ENCODE measurements around the gene THBS3. TPM values are rescaled to one million over a fixed set of nuclear protein-coding genes. Genes with fewer than 3 reads are reported as not detected.
"Not testable (repeated sequence)": the region's sequence is repeated elsewhere in the genome, so short reads cannot be mapped to it uniquely, and the experiment has no call there.

The THBS3 gene
- total and polyA plus RNA-seq, 2 of the 4 experiments (the other 2 are of a cell fraction): 15.1 to 30.4 TPM

DNA sequence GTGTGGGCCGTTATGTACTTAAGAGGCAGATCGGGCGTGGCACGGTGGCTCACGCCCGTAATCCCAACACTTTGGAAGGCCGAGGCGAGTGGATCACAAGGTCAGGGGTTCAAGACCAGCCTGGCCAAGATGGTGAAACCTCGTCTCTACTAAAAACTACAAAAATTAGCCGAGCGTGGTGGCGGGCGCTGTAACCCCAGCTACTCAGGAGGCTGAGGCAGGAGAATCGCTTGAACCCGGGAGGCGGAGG, 13.8 kb downstream of the THBS3 start:
- ChIA-PET POLR2A (ENCODE audit: unreplicated experiment) (interaction anchor here (1.0 to 1.3 kb wide), 2 partner anchors 16 to 21 kb away, joined by 4 read pairs; partner anchors contain the start of gene KRTCAP2), CTCF (interaction anchor here (0.5 to 2.1 kb wide), 10 partner anchors 9 to 581 kb away, joined by 4 to 19 read pairs (median 5); partner anchors contain the start of gene KRTCAP2)
- Histone ChIP-seq H4K91ac (ENCODE audit: insufficient read depth, low read depth, low read length) (peak overlapping the region; percentile 98), H3K56ac (ENCODE audit: extremely low read depth, insufficient read depth, low read length) (peak overlapping the region; percentile 62; the same call in 1 of the 2 replicates), H2AFZ (replicated peaks; ENCODE audit: low read length, poor library complexity) (peak overlapping the region; percentile 99), H4K5ac (ENCODE audit: low read depth, low read length) (peak overlapping the region; percentile 77), H2AK5ac (ENCODE audit: low read depth, low read length) (peak overlapping the region; percentile 86), H2BK5ac (ENCODE audit: low read depth, low read length, poor library complexity, severe bottlenecking) (peak overlapping the region; percentile 71), H2AK9ac (replicated peaks; ENCODE audit: low read depth, low read length, poor library complexity) (peak overlapping the region; percentile 97), H3K4me3 (ENCODE audit: insufficient read depth, low read depth, low read length) (peak overlapping the region; percentile 43), H3K79me1 (ENCODE audit: low read depth in 1 of 2, low read length in 2 of 2) (peaks cover 13 to 30% of the 10 kb centered on the region in 2 experiments; a peak in 3 of 4 replicates), H2BK120ac (ENCODE audit: low read depth, low read length) (peak overlapping the region; percentile 29), H3K9me1 (ENCODE audit: insufficient read depth, low read length) (peaks cover 19% of the 10 kb centered on the region), H4K8ac (ENCODE audit: low read depth in 2 of 2, low read length in 2 of 2) (peak overlapping the region; percentile 86 to 100), H3K27ac (ENCODE audit: insufficient read depth, low read length) (peak overlapping the region; percentile 77), H3K4me1 (ENCODE audit: control insufficient read depth, insufficient read depth, low read length) (peaks cover 17% of the 10 kb centered on the region), H3K4ac (ENCODE audit: low read depth, low read length) (peak overlapping the region; percentile 97), H3K14ac (replicated peaks; ENCODE audit: low read depth, low read length) (peak overlapping the region; percentile 44), H3K4me2 (ENCODE audit: low read depth, low read length) (peak overlapping the region; percentile 78), H2BK15ac (ENCODE audit: low read depth, low read length) (0 out of 3 replicates have a peak overlapping the region, but pooled peaks have one; percentile 39), H3K23ac (ENCODE audit: low read depth, low read length) (peak overlapping the region; percentile 21; the same call in 1 of the 2 replicates), H3K18ac (ENCODE audit: low read depth, low read length) (peak overlapping the region; percentile 47; the same call in 1 of the 2 replicates), H3K36me3 (ENCODE audit: control insufficient read depth, insufficient read depth, low read length) (peaks cover 15% of the 10 kb centered on the region), H3K9ac (ENCODE audit: low read depth, low read length) (peak overlapping the region; percentile 72)
- 5% methylated on average over 8 of the region's 16 CpGs; no CpG with 5 or more reads in 1 of the 2 experiments for WGBS, 2 experiments (ENCODE audit: extremely low coverage in 2 of 2, insufficient read length in 1 of 2)
- H2BK20ac ChIP-seq (ENCODE audit: low read depth, low read length); H4K20me1 ChIP-seq (ENCODE audit: insufficient read depth, low read length); in situ Hi-C loops (cut with MboI; ENCODE audit: low sequenced_read_pairs); H3K9me3 ChIP-seq (ENCODE audit: control insufficient read depth, insufficient read depth, low read length); ATAC-seq (ENCODE audit: low read depth); BruUV-seq (replicated peaks); intact Hi-C loops (cut with micrococcal nuclease); DNase-seq; dilution Hi-C loops (cut with HindIII; ENCODE audit: low sequenced_read_pairs, unreplicated experiment); H3K27me3 ChIP-seq (ENCODE audit: control insufficient read depth, insufficient read depth, low read length): not testable (repeated sequence)
